Measurements from ENCODE around the gene CDC42SE2.

CDC42SE2 gene

DNA sequence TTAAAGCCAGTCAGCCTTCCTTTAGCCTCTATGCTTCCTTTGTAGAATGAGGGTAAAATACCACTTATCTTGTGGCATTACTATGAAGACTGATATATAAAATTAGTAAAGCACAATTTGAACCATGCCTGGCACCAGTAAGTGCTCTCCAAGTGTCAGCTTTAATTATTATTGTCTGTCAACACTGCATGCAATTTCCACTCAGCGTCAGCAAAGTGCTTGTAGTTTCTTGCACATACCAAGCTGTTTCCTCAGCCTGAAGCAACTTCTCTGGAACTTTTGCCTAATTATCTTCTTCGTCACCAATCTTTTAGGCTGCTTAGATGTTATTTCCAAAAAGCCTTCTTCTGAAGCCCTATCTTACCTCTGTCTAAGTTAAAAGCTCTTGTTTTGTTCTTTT, 177.3 kb downstream of the CDC42SE2 start:
- H3K27ac ChIP-seq (ENCODE audit: low read depth, low read length) = no peak overlapping the region
- H3K27me3 ChIP-seq (ENCODE audit: control insufficient read depth, insufficient read depth, low read length) = no peaks in the 10 kb centered on the region
- peaks cover 70% of the 10 kb centered on the region for H3K36me3 ChIP-seq (ENCODE audit: control insufficient read depth, insufficient read depth, low read length)
- no peaks in the 10 kb centered on the region for H3K9me3 ChIP-seq (ENCODE audit: control insufficient read depth, insufficient read depth, low read depth, low read length)
- no peak overlapping the region for H3K4me3 ChIP-seq (ENCODE audit: low read depth, low read length)
- H3K4me1 ChIP-seq (ENCODE audit: control insufficient read depth, insufficient read depth, low read length) = no peaks in the 10 kb centered on the region
- H3K9ac ChIP-seq (ENCODE audit: low read length) = no peak overlapping the region
